ENCODE results near the gene NCKAP5L.

- TF ChIP-seq CTCF (conservative IDR thresholded peaks at IDR 0.05; ENCODE audit: low read length), result peak; percentile 97
- no peak for TF ChIP-seq EZH2phosphoT487 (IDR thresholded peaks at IDR 0.05; ENCODE audit: borderline replicate concordance)
These were observed 65.1 kb downstream of the NCKAP5L start for GRCh38 chr12:49763006-49763591.
